Neural progenitor cell (in vitro differentiated cells): ENCODE data around the gene IL2RA.

Experiments
- EZH2phosphoT487 ChIP-seq: fragments of 200-600 bp; sonication (generic); IDR thresholded peaks from 2 replicates; pipeline ENCODE4 v1.6.1; 2017; ENCODE audit warnings: antibody characterized with exemption
- TF ChIP-seq, protein P1 (sequence below): fragments of 200-600 bp; sonication (generic); IDR thresholded peaks from 2 replicates; pipeline ENCODE4 v1.5.1; 2017; ENCODE audit warnings: antibody characterized with exemption, mild to moderate bottlenecking

GRCh38 chr10:6017781-6018354 lies 44.3 kb downstream of the IL2RA start:
- TF ChIP-seq, protein P1, sequence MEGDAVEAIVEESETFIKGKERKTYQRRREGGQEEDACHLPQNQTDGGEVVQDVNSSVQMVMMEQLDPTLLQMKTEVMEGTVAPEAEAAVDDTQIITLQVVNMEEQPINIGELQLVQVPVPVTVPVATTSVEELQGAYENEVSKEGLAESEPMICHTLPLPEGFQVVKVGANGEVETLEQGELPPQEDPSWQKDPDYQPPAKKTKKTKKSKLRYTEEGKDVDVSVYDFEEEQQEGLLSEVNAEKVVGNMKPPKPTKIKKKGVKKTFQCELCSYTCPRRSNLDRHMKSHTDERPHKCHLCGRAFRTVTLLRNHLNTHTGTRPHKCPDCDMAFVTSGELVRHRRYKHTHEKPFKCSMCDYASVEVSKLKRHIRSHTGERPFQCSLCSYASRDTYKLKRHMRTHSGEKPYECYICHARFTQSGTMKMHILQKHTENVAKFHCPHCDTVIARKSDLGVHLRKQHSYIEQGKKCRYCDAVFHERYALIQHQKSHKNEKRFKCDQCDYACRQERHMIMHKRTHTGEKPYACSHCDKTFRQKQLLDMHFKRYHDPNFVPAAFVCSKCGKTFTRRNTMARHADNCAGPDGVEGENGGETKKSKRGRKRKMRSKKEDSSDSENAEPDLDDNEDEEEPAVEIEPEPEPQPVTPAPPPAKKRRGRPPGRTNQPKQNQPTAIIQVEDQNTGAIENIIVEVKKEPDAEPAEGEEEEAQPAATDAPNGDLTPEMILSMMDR, result no peak
- TF ChIP-seq EZH2phosphoT487, result no peak
